HepG2 (cell line): ENCODE data around the gene TEX14. TPM values are rescaled to one million over a fixed set of nuclear protein-coding genes. Genes with fewer than 3 reads are reported as not detected.

ENCODE experiments used
- CHD2 ChIP-seq: IDR thresholded peaks from 2 replicates; pipeline ENCODE4 v1.6.1; 2011; ENCODE audit warnings: low read depth, low read length, improper control_type of control experiment
- DR1 ChIP-seq: sonication (generic); formaldehyde crosslinking; IDR thresholded peaks from 2 replicates; pipeline ENCODE4 v1.8.0; 2021; ENCODE audit warnings: mild to moderate bottlenecking, missing genetic modification reagents, inconsistent platforms
- DZIP1 ChIP-seq: sonication (generic); formaldehyde crosslinking; IDR thresholded peaks from 2 replicates; pipeline ENCODE4 v1.5.0; 2020; ENCODE audit warnings: mild to moderate bottlenecking, missing genetic modification reagents
- EP300 ChIP-seq, 3 experiments: sonication (generic) in 1 of 3; formaldehyde crosslinking in 1 of 3; IDR thresholded peaks; 2 replicates each; pipeline versions ENCODE4 v1.5.1 to v1.6.1; 2011 to 2020; ENCODE audit warnings: low read depth in 2 of 3, low read length in 2 of 3, borderline replicate concordance in 1 of 3, improper control_type of control experiment in 1 of 3, mild to moderate bottlenecking in 1 of 3, missing genetic modification reagents in 1 of 3, moderate library complexity in 1 of 3
- IRX3 ChIP-seq: sonication (generic); formaldehyde crosslinking; IDR thresholded peaks from 2 replicates; pipeline ENCODE4 v1.8.1; 2023; ENCODE audit warnings: mild to moderate bottlenecking, low read depth, missing genetic modification reagents, borderline replicate concordance
- JUNB ChIP-seq: sonication (generic); formaldehyde crosslinking; IDR thresholded peaks from 2 replicates; pipeline ENCODE4 v1.8.0; 2022; ENCODE audit warnings: missing genetic modification reagents, mild to moderate bottlenecking, borderline replicate concordance
- PAXIP1 ChIP-seq: sonication (generic); formaldehyde crosslinking; conservative IDR thresholded peaks from 2 replicates; pipeline ENCODE4 v1.4.0; 2020; ENCODE audit warnings: mild to moderate bottlenecking, missing genetic modification reagents, moderate library complexity
- RBM39 ChIP-seq: fragments of 200-400 bp; formaldehyde crosslinking; IDR thresholded peaks from one replicate; pipeline ENCODE4 v1.6.1; 2018; ENCODE audit warnings: antibody characterized with exemption, mild to moderate bottlenecking, low read depth, low read length; ENCODE audit not compliant: poor library complexity, severe bottlenecking
- TP53 ChIP-seq: sonication (generic); formaldehyde crosslinking; conservative IDR thresholded peaks from 2 replicates; pipeline ENCODE4 v1.4.0; 2020; ENCODE audit warnings: missing genetic modification reagents
- ZBTB2 ChIP-seq: sonication (generic); formaldehyde crosslinking; IDR thresholded peaks from 2 replicates; pipeline ENCODE4 v1.8.0; 2022; ENCODE audit warnings: low read depth, missing genetic modification reagents
- ZBTB42 ChIP-seq: sonication (generic); formaldehyde crosslinking; IDR thresholded peaks from 2 replicates; pipeline ENCODE4 v1.5.0; 2020; ENCODE audit warnings: mild to moderate bottlenecking, missing genetic modification reagents
- ZBTB43 ChIP-seq: sonication (generic); formaldehyde crosslinking; conservative IDR thresholded peaks from 2 replicates; pipeline ENCODE4 v1.4.0; 2020; ENCODE audit warnings: missing genetic modification reagents
- ZMYM4 ChIP-seq: sonication (generic); formaldehyde crosslinking; IDR thresholded peaks from 2 replicates; pipeline ENCODE4 v1.8.1; 2023; ENCODE audit warnings: mild to moderate bottlenecking, missing genetic modification reagents
- ZNF275 ChIP-seq: sonication (generic); formaldehyde crosslinking; IDR thresholded peaks from 2 replicates; pipeline ENCODE4 v1.8.0; 2022; ENCODE audit warnings: missing genetic modification reagents, mild to moderate bottlenecking, inconsistent platforms, borderline replicate concordance
- ZNF33B ChIP-seq: sonication (generic); formaldehyde crosslinking; IDR thresholded peaks from 2 replicates; pipeline ENCODE4 v1.5.1; 2020; ENCODE audit warnings: mild to moderate bottlenecking, missing genetic modification reagents
- ZSCAN22 ChIP-seq: sonication (generic); formaldehyde crosslinking; IDR thresholded peaks from 2 replicates; pipeline ENCODE4 v1.4.0; 2020; ENCODE audit warnings: mild to moderate bottlenecking, missing genetic modification reagents
- polyA plus RNA-seq, 8 experiments: library from polyadenylated mRNA; depleted of rRNA in 3 of 8; stranded (reverse) in 7 of 8; unstranded in 1 of 8; fragments of >200 nt; fragmentation: Illumina TruSeq in 4 of 8; extraction: Trizol in 4 of 8; gene quantifications; 2 replicates each; pipeline versions ENCODE4 v1.2.1 to v1.2.3, GENCODE V29; 2011 to 2016; ENCODE audit warnings: low read depth in 4 of 8, missing spikeins in 1 of 8, mixed read lengths in 1 of 8; ENCODE audit not compliant: insufficient read depth in 1 of 8
- total RNA-seq, 5 experiments: library from RNA; depleted of rRNA; stranded (reverse); fragments of >200 nt; fragmentation: Illumina TruSeq; extraction: Trizol; gene quantifications; 2 replicates each; pipeline ENCODE4 v1.2.3, GENCODE V29; 2016; ENCODE audit warnings: low read depth in 1 of 5

Gene TEX14
- total and polyA plus RNA-seq, 2 of the 13 experiments (the other 11 are each of a cell fraction or from before 2014, with no cell fraction given) = 0.04 to 0.07 TPM

GRCh38 chr17:58658804-58659713 lies 32.8 kb downstream of the TEX14 start (continued):
- TF ChIP-seq CHD2 (peak; percentile 71), PAXIP1 (peak; percentile 42; the same call in 1 of the 2 replicates), ZSCAN22 (CRISPR knock-in tag) (no peak), DZIP1 (CRISPR knock-in tag) (no peak), TP53 (CRISPR knock-in tag) (peak; percentile 34; the same call in 1 of the 2 replicates), JUNB (CRISPR knock-in tag) (0 out of 2 replicates have a peak, but pooled peaks have one; percentile 28), EP300 (IDR thresholded peaks at IDR 0.05; ENCODE audit: low read depth in 2 of 2, low read length in 2 of 2) (peak; percentile 74 to 78; a peak in 2 of 4 replicates), EP300 (CRISPR knock-in tag; IDR thresholded peaks at IDR 0.05; ENCODE audit: borderline replicate concordance) (peak; percentile 84), IRX3 (CRISPR knock-in tag) (no peak), DR1 (CRISPR knock-in tag) (peak; percentile 95), RBM39 (peak; percentile 35), ZBTB43 (CRISPR knock-in tag) (0 out of 2 replicates have a peak, but pooled peaks have one; percentile 50), ZBTB42 (no peak), ZNF275 (CRISPR knock-in tag) (peak; percentile 93; the same call in 1 of the 2 replicates), ZBTB2 (peak; percentile 47; the same call in 1 of the 2 replicates), ZMYM4 (peak; percentile 77; the same call in 1 of the 2 replicates), ZNF33B (CRISPR knock-in tag) (no peak)
